ENCODE data around the gene GAS6.

GAS6 gene

DNA sequence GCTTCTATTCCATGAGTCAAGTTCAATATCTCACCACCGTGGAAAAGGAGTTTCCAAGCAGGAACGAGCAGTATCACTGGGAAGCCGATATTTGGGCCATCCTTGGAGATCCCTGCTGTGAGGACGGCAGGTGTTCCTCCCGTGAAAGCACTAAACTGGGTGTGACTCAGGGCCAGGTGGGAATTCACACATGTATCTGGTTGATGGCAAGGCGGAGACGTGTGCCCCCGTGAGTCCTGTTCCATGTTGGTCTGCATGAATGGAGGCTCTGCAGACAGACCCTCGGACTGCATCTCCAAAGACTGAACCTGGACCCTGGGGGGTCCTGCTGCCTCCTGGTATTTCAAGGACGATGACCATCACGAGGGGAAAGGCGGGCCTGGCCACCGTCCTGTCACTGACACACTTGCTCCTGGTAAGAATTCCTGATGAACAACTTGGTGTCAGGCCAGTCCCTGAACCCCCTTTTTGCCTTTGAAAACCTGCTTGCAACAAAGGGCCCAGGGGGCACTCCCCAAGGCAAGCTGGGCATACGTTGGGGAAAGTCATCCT lies 22.8 kb upstream of the GAS6 start:
- no peak overlapping the region for H3K4me3 ChIP-seq (ENCODE audit: low read length)
- H3K4me1 ChIP-seq (ENCODE audit: insufficient read depth, low read length): peaks cover 14% of the 10 kb centered on the region; the same call in 1 of the 2 replicates
- no peaks in the 10 kb centered on the region for H3K9me3 ChIP-seq (ENCODE audit: insufficient read depth, low read depth, low read length)
- no peak overlapping the region for H3K9ac ChIP-seq (ENCODE audit: low read depth, low read length)
- H3K27me3 ChIP-seq (ENCODE audit: insufficient read depth, low read length): no peaks in the 10 kb centered on the region
- no peak overlapping the region for H3K27ac ChIP-seq (ENCODE audit: low read length)
- no peaks in the 10 kb centered on the region for H3K36me3 ChIP-seq (ENCODE audit: insufficient read depth, low read depth, low read length)

DNA sequence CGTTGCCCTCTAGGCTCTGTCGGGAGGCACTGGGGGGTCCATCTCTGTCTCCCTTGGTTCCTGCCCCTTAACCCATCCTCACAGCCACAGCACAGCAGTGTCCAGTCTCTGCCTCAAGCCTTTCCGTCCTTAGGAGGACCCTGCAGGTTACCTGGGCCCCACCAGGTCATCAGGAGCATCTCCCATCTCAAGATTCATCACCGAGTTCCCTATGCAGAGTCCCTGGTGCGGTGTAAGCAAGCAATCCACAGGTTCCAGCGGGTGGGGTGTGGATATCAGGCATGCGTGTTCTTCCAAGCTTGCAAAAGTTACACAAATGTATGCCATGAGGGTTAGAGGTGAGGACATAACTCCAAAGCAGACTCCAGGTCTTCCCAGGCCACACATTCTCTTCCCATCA lies 20.9 kb upstream of the GAS6 start:
- H3K4me1 ChIP-seq (ENCODE audit: insufficient read depth, low read length): no peaks in the 10 kb centered on the region
- no peak overlapping the region for H3K27ac ChIP-seq (ENCODE audit: low read length)
- H3K4me3 ChIP-seq (ENCODE audit: low read length): no peak overlapping the region
- H3K36me3 ChIP-seq (ENCODE audit: insufficient read depth, low read depth, low read length): no peaks in the 10 kb centered on the region
- no peaks in the 10 kb centered on the region for H3K27me3 ChIP-seq (ENCODE audit: insufficient read depth, low read length)
- H3K9me3 ChIP-seq (ENCODE audit: insufficient read depth, low read depth, low read length): no peaks in the 10 kb centered on the region
- H3K9ac ChIP-seq (ENCODE audit: low read depth, low read length): no peak overlapping the region

DNA sequence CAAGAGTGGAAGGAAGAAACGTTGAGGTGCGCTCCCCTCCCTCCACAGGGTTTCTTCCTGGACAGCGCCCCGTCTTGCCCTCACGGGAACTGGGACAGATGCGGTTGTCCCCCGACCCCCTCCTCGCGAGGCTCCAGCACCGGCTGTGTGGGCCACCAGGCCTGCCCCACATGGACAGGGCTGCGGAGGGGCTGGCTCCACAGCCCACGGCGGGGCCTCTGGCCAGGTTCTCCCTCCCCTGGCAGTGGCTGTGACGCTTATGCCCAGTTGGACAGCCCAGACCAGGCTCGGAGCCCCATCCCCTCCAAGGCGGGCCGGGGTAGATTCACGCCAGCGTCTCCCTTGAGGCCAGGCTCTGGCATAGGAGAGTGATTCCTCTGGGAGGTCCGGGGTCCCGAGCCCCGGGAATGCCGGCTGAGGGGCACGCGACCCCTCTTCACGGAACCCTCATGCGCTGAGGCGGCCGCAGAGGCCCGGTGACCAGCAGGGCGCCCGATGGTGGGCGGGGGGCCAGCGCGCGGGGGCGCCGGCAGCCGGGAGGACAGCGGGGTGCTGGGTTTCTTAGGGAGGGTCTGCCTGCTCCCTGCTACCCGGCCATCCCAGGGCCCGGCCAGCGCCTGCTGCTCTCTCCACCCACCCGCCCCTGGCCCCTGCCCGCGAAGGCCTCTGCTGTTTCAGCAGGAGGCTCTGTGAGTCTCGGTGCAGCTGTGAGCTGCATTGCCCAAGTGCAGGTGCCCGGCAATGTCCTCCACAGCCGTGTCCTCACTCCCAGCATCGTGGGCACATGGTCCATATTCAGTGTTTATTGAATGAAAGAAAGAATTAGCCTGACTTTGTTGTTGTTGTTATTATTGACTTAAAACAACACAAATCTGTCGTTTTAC lies 20.3 kb upstream of the GAS6 start:
- H3K4me3 ChIP-seq (ENCODE audit: low read length): no peak overlapping the region
- H3K4me1 ChIP-seq (ENCODE audit: insufficient read depth, low read length): no peaks in the 10 kb centered on the region
- no peaks in the 10 kb centered on the region for H3K9me3 ChIP-seq (ENCODE audit: insufficient read depth, low read depth, low read length)
- no peaks in the 10 kb centered on the region for H3K36me3 ChIP-seq (ENCODE audit: insufficient read depth, low read depth, low read length)
- no peak overlapping the region for H3K9ac ChIP-seq (ENCODE audit: low read depth, low read length)
- no peaks in the 10 kb centered on the region for H3K27me3 ChIP-seq (ENCODE audit: insufficient read depth, low read length)
- H3K27ac ChIP-seq (ENCODE audit: low read length): no peak overlapping the region

DNA sequence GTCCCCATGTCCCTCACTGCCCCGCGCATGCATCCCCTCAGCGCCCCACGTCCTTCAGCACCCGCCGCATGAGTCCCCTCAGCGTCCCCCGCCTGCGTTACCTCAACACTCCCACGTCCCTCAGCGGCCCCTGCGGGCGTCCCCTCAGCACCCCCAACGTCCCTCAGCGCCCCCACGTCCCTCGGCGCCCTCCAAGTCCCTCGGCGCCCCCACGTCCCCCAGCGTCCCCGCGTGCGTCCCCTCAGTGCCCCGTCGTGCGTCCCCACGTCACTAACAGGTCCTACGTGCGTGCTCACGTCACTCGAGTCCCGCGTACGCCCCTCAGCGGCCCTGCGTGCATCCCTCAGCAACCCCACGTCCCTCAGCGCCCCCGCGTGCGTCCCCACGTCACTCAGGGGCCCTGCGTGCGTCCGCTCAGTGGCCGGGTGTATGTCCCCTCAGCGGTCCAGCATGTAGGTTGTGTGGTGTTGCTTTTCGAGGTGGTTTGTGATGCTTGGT lies 19.5 kb upstream of the GAS6 start:
- Histone ChIP-seq H3K9ac (ENCODE audit: low read depth, low read length) (no peak overlapping the region), H3K4me3 (ENCODE audit: low read length) (no peak overlapping the region), H3K27ac (ENCODE audit: low read length) (no peak overlapping the region), H3K4me1 (ENCODE audit: insufficient read depth, low read length) (no peaks in the 10 kb centered on the region), H3K36me3 (ENCODE audit: insufficient read depth, low read depth, low read length) (no peaks in the 10 kb centered on the region), H3K9me3 (ENCODE audit: insufficient read depth, low read depth, low read length) (no peaks in the 10 kb centered on the region), H3K27me3 (ENCODE audit: insufficient read depth, low read length) (no peaks in the 10 kb centered on the region)

DNA sequence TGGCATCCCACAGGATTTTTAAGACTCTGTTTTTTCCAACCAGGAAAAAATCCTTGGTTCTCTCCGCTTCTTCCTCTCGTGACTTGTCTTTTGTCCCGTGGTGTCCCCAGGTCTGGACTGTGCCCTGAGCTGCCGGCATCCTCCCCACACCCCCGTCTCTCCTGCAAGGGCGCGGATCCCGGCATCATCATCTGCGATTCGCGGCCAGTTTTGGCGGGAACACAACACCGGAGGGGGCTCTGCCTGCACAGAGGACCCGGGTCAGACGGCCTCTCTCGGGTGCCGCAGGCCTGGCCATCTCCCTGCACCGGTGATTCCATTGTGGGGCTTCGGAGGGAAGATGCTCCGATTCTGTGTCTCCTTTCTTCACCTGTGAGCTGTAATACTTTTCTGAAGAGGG lies 18.8 kb upstream of the GAS6 start:
- no peak overlapping the region for H3K4me3 ChIP-seq (ENCODE audit: low read length)
- no peak overlapping the region for H3K27ac ChIP-seq (ENCODE audit: low read length)
- no peaks in the 10 kb centered on the region for H3K4me1 ChIP-seq (ENCODE audit: insufficient read depth, low read length)
- no peaks in the 10 kb centered on the region for H3K27me3 ChIP-seq (ENCODE audit: insufficient read depth, low read length)
- no peak overlapping the region for H3K9ac ChIP-seq (ENCODE audit: low read depth, low read length)
- H3K36me3 ChIP-seq (ENCODE audit: insufficient read depth, low read depth, low read length): no peaks in the 10 kb centered on the region
- H3K9me3 ChIP-seq (ENCODE audit: insufficient read depth, low read depth, low read length): no peaks in the 10 kb centered on the region

DNA sequence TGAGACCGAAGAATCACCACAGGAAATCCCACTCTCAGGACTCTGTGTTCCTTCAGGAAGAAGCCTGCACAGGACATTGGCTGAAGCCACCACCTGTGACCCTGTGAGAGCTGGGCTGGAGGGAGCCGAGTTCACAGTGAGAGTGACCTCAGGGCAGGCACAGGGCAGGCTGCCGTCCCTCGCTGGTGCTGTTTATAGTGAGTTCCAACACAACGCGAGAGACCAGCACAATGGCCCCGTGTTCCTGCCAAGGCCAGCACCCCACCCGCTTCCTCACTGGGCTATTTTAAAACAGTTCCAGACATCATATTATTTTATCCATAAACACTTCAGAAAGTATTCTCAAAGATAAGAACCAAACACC lies 18.4 kb upstream of the GAS6 start:
- no peak overlapping the region for H3K9ac ChIP-seq (ENCODE audit: low read depth, low read length)

DNA sequence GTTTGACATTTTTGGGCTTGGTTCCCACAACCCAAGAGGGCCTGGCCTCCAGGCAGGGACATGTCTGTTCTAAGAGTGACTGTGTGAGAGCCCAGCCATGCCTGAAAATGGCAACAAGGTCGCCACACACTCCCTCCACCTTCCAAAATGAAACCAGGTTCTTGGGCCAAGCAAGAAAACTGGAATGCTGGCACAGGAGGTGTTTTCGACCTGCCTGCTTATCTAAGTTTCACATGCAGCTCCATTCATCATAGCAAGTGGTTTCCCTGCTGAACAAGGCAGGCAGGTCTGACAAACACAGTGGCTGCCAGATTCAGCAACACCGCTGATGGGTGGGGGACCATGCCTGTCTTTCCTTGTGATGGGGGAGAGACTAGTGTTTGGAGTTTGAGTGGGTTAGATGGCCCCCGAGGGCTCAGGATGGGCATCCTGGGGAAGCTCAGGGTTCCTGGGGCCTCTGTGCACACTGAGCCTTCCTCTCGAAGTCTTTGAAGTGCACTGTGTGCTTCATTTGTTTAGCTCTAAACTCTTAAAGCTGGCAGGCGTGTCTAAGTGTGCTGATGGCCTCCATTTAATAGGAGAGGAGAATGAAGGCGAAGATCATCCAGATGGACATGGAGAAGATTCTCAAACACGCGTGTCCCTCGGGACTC lies 17.9 kb upstream of the GAS6 start:
- no peaks in the 10 kb centered on the region for H3K4me1 ChIP-seq (ENCODE audit: insufficient read depth, low read length)

More for the DNA sequence above, 18.4 kb upstream of the GAS6 start:
- H3K27me3 ChIP-seq (ENCODE audit: insufficient read depth, low read length): no peaks in the 10 kb centered on the region
- H3K4me1 ChIP-seq (ENCODE audit: insufficient read depth, low read length): no peaks in the 10 kb centered on the region
- H3K36me3 ChIP-seq (ENCODE audit: insufficient read depth, low read depth, low read length): no peaks in the 10 kb centered on the region
- no peak overlapping the region for H3K27ac ChIP-seq (ENCODE audit: low read length)
- no peaks in the 10 kb centered on the region for H3K9me3 ChIP-seq (ENCODE audit: insufficient read depth, low read depth, low read length)
- no peak overlapping the region for H3K4me3 ChIP-seq (ENCODE audit: low read length)

DNA sequence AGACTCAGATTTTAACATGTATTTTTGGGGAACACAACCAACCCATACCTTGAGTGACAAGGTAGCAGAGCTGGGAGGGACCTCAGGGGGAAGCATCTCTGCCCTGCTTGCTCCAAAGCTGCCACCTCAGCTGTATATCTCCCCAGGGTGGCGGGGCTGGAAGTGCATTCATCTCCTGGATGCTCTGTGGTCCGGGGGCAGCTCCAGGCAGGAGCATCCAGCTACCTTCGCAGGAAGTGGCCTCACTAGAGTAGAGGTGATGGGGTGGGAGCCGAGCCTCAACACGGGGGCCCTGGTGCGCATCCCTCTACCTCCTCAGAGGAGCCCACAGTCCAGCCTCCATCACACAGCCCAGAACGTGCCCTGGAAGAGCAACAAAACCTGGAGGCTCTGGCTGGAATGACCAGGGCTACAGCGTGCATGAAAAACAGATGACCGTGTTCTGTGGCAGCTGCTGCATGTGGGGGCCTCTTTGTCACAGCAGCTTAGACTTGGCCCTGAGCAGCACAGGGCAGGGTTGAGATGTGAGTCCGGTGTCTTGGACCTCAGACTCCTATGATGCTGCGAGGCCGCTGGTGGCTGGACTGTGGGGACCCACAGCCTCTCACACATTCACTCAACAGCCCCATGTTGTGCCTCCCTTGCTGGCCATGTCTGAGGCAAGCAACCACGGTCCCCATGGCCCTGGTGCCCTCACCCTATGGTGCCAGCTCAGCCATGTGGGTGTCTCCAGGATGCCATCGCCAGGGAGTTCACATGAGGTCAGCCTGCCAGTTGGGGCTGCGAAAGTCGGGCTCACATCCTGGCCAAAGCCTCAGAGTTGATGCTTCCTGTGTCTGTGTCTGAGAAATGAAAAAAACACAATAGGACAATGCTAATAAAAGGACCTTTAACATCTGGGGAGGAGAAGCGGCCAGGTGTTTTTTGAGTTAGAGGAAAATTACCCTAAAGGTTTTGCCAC lies 17.1 kb upstream of the GAS6 start:
- Histone ChIP-seq H3K27ac (ENCODE audit: low read length) (no peak overlapping the region), H3K36me3 (ENCODE audit: insufficient read depth, low read depth, low read length) (no peaks in the 10 kb centered on the region), H3K9me3 (ENCODE audit: insufficient read depth, low read depth, low read length) (no peaks in the 10 kb centered on the region), H3K4me3 (ENCODE audit: low read length) (no peak overlapping the region), H3K9ac (ENCODE audit: low read depth, low read length) (no peak overlapping the region), H3K4me1 (ENCODE audit: insufficient read depth, low read length) (no peaks in the 10 kb centered on the region), H3K27me3 (ENCODE audit: insufficient read depth, low read length) (no peaks in the 10 kb centered on the region)

More for the DNA sequence above, 17.9 kb upstream of the GAS6 start:
- Histone ChIP-seq H3K27me3 (ENCODE audit: insufficient read depth, low read length) (no peaks in the 10 kb centered on the region), H3K36me3 (ENCODE audit: insufficient read depth, low read depth, low read length) (no peaks in the 10 kb centered on the region), H3K9ac (ENCODE audit: low read depth, low read length) (no peak overlapping the region), H3K4me3 (ENCODE audit: low read length) (no peak overlapping the region), H3K9me3 (ENCODE audit: insufficient read depth, low read depth, low read length) (no peaks in the 10 kb centered on the region), H3K27ac (ENCODE audit: low read length) (no peak overlapping the region)

DNA sequence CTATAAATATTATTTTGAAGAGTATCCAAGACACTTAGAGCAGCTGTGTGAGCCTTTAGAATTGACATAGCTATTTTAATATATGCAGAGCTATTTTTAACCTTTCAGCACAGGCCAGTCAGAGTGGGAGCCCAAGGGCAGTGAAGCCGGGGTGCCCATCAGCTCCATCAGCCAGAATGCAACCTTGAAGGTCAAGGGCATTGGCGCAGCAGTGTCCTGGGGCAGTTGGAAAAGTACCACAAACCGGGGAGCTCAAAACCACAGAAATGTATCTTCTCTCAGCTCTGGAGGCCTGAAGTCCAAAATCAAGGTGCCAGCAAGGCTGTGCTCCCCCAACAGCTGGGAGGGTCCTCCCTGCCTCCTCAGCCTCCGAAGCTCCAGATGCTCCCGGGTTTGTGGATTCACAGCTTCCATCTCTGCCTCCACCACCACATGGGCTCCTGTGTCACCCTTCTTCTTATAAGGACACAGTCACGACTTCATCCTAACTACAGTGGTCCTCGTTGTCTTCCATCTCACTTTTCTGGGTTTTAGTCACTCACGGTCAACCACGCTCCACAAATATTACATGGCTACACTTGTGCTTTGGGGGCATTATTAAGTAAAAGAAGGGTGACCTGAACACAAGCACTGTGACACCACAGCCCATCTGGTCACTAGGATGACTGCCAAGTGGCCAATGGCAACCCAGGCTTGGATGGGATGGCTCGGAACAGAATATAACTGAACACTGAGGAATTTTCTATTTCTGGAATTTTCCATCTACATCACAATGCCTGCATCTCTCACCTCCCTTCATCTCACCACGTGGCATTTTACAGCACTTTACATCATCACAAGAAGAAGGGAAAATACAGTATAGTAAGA lies 15.9 kb upstream of the GAS6 start:
- Histone ChIP-seq H3K27me3 (ENCODE audit: insufficient read depth, low read length) (no peaks in the 10 kb centered on the region), H3K9me3 (ENCODE audit: insufficient read depth, low read depth, low read length) (no peaks in the 10 kb centered on the region), H3K9ac (ENCODE audit: low read depth, low read length) (no peak overlapping the region), H3K27ac (ENCODE audit: low read length) (no peak overlapping the region), H3K4me3 (ENCODE audit: low read length) (no peak overlapping the region), H3K4me1 (ENCODE audit: insufficient read depth, low read length) (no peaks in the 10 kb centered on the region), H3K36me3 (ENCODE audit: insufficient read depth, low read depth, low read length) (no peaks in the 10 kb centered on the region)

DNA sequence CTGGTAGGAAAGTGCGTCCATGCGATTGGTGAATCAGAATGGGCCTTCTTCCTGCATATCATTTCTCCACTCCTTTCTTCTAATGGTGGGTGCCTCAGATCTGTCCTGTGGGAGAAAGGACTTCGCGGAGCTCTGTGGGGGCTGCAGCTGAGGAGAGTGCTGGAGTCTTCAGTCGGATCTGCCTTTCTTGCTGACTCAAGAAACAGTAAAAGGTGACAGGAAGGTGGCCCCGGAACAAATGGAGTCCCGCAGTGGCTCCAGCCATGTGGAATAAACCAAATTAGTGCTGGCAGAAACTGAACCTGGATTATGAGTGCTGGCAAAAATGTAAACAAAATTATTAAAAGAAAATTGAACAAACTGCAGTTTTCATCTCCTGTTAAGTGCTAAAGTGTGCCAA lies 15.1 kb upstream of the GAS6 start:
- Histone ChIP-seq H3K4me1 (ENCODE audit: insufficient read depth, low read length) (no peaks in the 10 kb centered on the region), H3K27ac (ENCODE audit: low read length) (no peak overlapping the region)

More for the DNA sequence above, 15.1 kb upstream of the GAS6 start:
- H3K27me3 ChIP-seq (ENCODE audit: insufficient read depth, low read length): no peaks in the 10 kb centered on the region
- H3K36me3 ChIP-seq (ENCODE audit: insufficient read depth, low read depth, low read length): no peaks in the 10 kb centered on the region
- H3K9me3 ChIP-seq (ENCODE audit: insufficient read depth, low read depth, low read length): no peaks in the 10 kb centered on the region
- H3K4me3 ChIP-seq (ENCODE audit: low read length): no peak overlapping the region
- H3K9ac ChIP-seq (ENCODE audit: low read depth, low read length): no peak overlapping the region

Measured in iPS-20b (cell line).